BLaER1 (cell line): ENCODE results near the gene CYP4F12.
"Not testable (repeated sequence)": the region's sequence is repeated elsewhere in the genome, so short reads cannot be mapped to it uniquely, and the experiment has no call there.

Source experiments
- H3K27ac ChIP-seq: shearing (Covaris generic); formaldehyde crosslinking; 2 replicates; pipeline ENCODE4 v1.8.1; 2022
- H3K27me3 ChIP-seq: shearing (Covaris generic); formaldehyde crosslinking; 2 replicates; pipeline ENCODE4 v1.8.1; 2022
- H3K36me3 ChIP-seq: shearing (Covaris generic); formaldehyde crosslinking; 2 replicates; pipeline ENCODE4 v1.8.1; 2022
- H3K4me1 ChIP-seq: shearing (Covaris generic); formaldehyde crosslinking; 2 replicates; pipeline ENCODE4 v1.8.1; 2022
- H3K4me2 ChIP-seq: shearing (Covaris generic); formaldehyde crosslinking; 2 replicates; pipeline ENCODE4 v1.8.1; 2022
- H3K4me3 ChIP-seq: shearing (Covaris generic); formaldehyde crosslinking; 2 replicates; pipeline ENCODE4 v1.8.1; 2022
- H3K9ac ChIP-seq: shearing (Covaris generic); formaldehyde crosslinking; 2 replicates; pipeline ENCODE4 v1.8.1; 2022
- H3K9me3 ChIP-seq: shearing (Covaris generic); formaldehyde crosslinking; 2 replicates; pipeline ENCODE4 v1.8.1; 2022
- H4K20me1 ChIP-seq: shearing (Covaris generic); formaldehyde crosslinking; 2 replicates; pipeline ENCODE4 v1.8.1; 2022
- Cebpa-rat ChIP-seq: shearing (Covaris generic); IDR thresholded peaks from 2 replicates; pipeline ENCODE4 v1.8.1; 2022

Gene CYP4F12

GRCh38 chr19:15673176-15673654 lies 328 bp downstream of the CYP4F12 start:
- H3K4me2 ChIP-seq = no peak overlapping the region
- H3K36me3 ChIP-seq = no peaks in the 10 kb centered on the region
- no peak overlapping the region for H3K9ac ChIP-seq
- H4K20me1 ChIP-seq = no peaks in the 10 kb centered on the region
- 0 out of 2 replicates have a peak, but pooled peaks cover 7% of the 10 kb centered on the region for H3K4me1 ChIP-seq
- no peaks in the 10 kb centered on the region for H3K27me3 ChIP-seq
- H3K27ac ChIP-seq = no peak overlapping the region
- H3K4me3 ChIP-seq = no peak overlapping the region
- no peaks in the 10 kb centered on the region for H3K9me3 ChIP-seq
- TF ChIP-seq Cebpa-rat = no peak

DNA sequence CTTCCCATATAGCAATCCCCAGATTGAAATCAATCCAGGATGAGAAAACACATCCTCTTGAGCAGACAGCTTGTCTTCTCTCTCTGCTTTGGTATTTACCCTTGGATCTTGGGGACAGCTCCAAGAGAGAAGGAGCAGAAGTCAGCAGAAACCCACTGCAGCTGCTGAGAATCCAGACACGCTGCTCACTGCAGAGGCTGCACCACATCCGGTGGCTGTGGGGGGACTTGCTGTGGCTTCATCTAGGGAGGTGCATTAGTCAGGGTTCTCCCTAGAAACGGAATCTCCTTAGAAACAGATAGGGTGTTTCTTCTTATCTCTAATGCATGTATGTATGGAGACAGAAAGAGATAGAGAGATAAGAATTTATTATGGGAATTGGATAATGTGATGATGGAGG lies 2.7 kb downstream of the CYP4F12 start:
- 0 out of 2 replicates have a peak, but pooled peaks cover 7% of the 10 kb centered on the region for H3K4me1 ChIP-seq
- no peak overlapping the region for H3K4me2 ChIP-seq
- H3K9ac ChIP-seq = no peak overlapping the region
- no peak for TF ChIP-seq Cebpa-rat
- no peaks in the 10 kb centered on the region for H4K20me1 ChIP-seq
- H3K4me3 ChIP-seq = no peak overlapping the region
- H3K9me3 ChIP-seq = no peaks in the 10 kb centered on the region
- no peak overlapping the region for H3K27ac ChIP-seq
- no peaks in the 10 kb centered on the region for H3K27me3 ChIP-seq
- no peaks in the 10 kb centered on the region for H3K36me3 ChIP-seq

GRCh38 chr19:15679089-15679488 lies 6.2 kb downstream of the CYP4F12 start:
- no peaks in the 10 kb centered on the region for H3K36me3 ChIP-seq
- H3K27me3 ChIP-seq = no peaks in the 10 kb centered on the region

DNA sequence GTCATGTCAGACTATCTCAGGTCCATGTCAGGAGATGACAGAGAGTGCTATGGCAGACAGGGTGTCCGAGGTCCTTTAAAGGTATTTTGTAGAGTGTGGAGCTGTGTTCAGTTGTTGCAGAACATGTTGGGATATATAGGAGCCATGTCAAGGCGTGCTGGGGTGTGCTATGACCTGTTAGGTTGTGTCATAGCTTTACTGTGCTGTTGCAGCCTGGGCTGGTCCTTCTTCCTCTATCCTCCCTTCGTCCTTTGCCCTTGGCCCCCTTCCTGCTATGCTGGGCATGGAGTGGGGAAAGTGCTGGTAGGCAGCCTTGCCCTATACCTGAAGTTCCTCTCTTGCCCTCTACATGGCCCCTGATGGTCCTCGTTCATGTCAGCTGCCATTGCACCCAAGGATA lies 7.0 kb downstream of the CYP4F12 start:
- not testable (repeated sequence) for H3K36me3 ChIP-seq, H4K20me1 ChIP-seq, H3K4me2 ChIP-seq, H3K9ac ChIP-seq, H3K4me1 ChIP-seq, H3K27me3 ChIP-seq, H3K27ac ChIP-seq, H3K9me3 ChIP-seq, H3K4me3 ChIP-seq

More at GRCh38 chr19:15679089-15679488, 6.2 kb downstream of the CYP4F12 start:
- Histone ChIP-seq H3K9ac (no peak overlapping the region), H3K4me2 (no peak overlapping the region), H3K4me3 (no peak overlapping the region), H3K27ac (no peak overlapping the region), H3K4me1 (no peaks in the 10 kb centered on the region), H4K20me1 (no peaks in the 10 kb centered on the region), H3K9me3 (no peaks in the 10 kb centered on the region)
- TF ChIP-seq Cebpa-rat = no peak

DNA sequence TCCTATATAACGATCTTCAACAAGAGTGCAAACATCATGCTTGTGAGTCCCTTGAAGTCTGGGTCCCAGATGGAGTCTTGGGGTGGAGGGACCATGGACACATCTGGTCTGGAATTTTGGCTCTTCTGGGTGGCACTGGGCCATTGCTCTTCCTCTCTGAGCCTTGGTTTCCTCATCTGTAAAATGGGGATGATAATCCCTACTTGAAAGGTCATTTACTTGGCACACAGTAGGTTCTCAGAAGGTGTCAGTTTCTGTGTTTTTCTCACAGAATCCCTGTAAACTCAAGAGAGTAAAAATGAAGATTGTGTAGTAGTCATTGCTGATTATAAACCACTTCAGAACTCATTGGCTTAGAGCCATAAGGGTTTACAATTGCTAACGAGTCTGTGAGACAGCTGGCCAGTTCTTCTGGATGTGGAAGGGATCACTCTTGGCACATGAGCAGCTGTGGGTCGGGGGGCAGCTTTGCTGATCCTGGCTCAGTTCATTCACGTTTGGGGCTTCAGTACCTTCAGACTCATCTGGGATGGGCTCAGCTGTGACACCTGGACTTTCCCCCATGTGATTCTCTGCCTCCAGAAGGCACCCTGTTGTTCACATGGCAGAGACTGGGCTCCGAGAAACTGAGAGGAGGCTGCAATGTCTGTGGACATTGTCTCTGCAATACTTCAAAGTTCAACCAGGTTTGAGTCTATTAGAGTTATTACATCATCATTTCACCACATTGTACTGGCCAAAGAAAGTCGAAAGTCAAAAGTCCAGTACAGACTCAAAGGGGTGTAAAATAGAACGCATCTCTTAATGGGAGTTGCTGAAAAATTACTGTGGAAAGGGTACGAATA lies 7.8 kb downstream of the CYP4F12 start:
- no peaks in the 10 kb centered on the region for H3K9me3 ChIP-seq
- H3K27me3 ChIP-seq = no peaks in the 10 kb centered on the region
- no peak overlapping the region for H3K9ac ChIP-seq
- no peak overlapping the region for H3K4me3 ChIP-seq
- H4K20me1 ChIP-seq = no peaks in the 10 kb centered on the region
- H3K36me3 ChIP-seq = no peaks in the 10 kb centered on the region
- no peaks in the 10 kb centered on the region for H3K4me1 ChIP-seq
- H3K27ac ChIP-seq = no peak overlapping the region
- H3K4me2 ChIP-seq = no peak overlapping the region
- TF ChIP-seq Cebpa-rat = no peak

- H3K36me3 ChIP-seq = no peaks in the 10 kb centered on the region
- no peak overlapping the region for H3K27ac ChIP-seq
- no peak overlapping the region for H3K4me3 ChIP-seq
- no peaks in the 10 kb centered on the region for H3K4me1 ChIP-seq
- H4K20me1 ChIP-seq = no peaks in the 10 kb centered on the region
- no peaks in the 10 kb centered on the region for H3K27me3 ChIP-seq
- no peak overlapping the region for H3K4me2 ChIP-seq
- peaks cover 11% of the 10 kb centered on the region for H3K9me3 ChIP-seq
- H3K9ac ChIP-seq = no peak overlapping the region
- TF ChIP-seq Cebpa-rat = no peak
These were observed 10.5 kb downstream of the CYP4F12 start for GRCh38 chr19:15683411-15683810.

GRCh38 chr19:15684828-15685227 lies 11.9 kb downstream of the CYP4F12 start:
- H3K27me3 ChIP-seq = no peaks in the 10 kb centered on the region
- H3K4me2 ChIP-seq = no peak overlapping the region
- no peak overlapping the region for H3K9ac ChIP-seq
- peaks cover 18% of the 10 kb centered on the region for H3K9me3 ChIP-seq
- no peak overlapping the region for H3K27ac ChIP-seq
- H4K20me1 ChIP-seq = no peaks in the 10 kb centered on the region
- H3K4me3 ChIP-seq = no peak overlapping the region
- H3K4me1 ChIP-seq = no peaks in the 10 kb centered on the region
- TF ChIP-seq Cebpa-rat = no peak
- H3K36me3 ChIP-seq = no peaks in the 10 kb centered on the region

DNA sequence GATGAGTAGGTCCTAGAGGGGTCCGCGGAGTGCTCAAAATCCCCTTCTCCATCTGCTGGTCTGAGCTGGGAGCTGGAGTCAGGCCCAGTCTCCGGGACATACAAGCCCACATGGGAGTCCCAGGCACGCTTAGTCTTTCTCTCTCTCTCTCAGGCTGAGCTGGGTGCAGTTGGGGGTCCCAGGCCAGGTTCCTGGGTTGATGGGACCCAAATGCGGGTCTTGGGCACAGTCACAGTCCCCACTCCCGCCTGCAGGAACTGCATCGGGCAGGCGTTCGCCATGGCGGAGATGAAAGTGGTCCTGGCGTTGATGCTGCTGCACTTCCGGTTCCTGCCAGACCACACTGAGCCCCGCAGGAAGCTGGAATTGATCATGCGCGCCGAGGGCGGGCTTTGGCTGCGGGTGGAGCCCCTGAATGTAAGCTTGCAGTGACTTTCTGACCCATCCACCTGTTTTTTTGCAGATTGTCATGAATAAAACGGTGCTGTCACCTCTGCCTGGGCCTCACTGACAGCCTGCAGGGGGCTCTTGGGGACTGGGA lies 23.8 kb downstream of the CYP4F12 start:
- H3K4me2 ChIP-seq = peak overlapping the region; percentile 73
- H3K36me3 ChIP-seq = no peaks in the 10 kb centered on the region
- H3K4me3 ChIP-seq = peak overlapping the region; percentile 57
- TF ChIP-seq Cebpa-rat = no peak
- H4K20me1 ChIP-seq = no peaks in the 10 kb centered on the region
- peaks cover 25% of the 10 kb centered on the region for H3K9me3 ChIP-seq
- H3K9ac ChIP-seq = no peak overlapping the region
- H3K27me3 ChIP-seq = no peaks in the 10 kb centered on the region
- H3K27ac ChIP-seq = peak overlapping the region; percentile 67
- H3K4me1 ChIP-seq = peaks cover 18% of the 10 kb centered on the region

DNA sequence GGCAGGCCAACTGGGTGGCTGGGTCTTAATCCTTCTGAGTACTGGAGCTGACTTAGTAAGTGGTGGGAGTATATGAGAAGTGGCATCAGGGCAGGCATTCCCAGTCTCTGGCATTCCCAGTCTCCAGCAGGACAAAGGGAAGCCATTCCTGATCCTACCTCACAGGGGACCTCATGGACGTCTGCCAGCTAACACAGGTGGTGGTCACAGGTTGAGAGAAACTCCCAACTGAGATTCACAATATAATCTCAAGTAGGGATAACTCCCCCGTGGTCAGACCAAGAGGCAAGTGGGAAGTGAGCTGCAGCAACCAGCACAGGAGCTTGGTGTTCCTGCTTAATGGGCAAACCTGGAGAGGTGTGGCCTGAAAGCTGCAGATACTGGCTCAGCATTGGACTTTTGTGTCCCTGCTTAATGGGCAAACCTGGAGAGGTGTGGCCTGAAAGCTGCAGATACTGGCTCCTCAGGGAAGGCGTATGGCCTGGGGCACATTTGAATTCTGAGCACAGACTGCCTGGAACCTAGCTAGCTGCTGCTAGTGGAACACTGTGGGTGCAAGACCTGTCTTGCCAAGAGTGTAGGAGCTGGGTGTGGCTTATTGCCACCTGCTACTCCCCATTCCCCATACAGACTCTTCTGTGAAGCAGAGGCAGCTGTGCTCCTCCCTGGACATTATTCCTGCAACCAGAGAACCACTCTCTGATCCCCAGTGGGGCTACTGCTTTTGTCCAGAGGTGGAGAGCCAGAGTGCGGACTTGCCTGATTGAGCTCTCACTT lies 29.1 kb downstream of the CYP4F12 start:
- Histone ChIP-seq H3K9ac (no peak overlapping the region), H3K27ac (no peak overlapping the region), H3K4me2 (peak overlapping the region; percentile 49), H3K36me3 (no peaks in the 10 kb centered on the region), H3K27me3 (no peaks in the 10 kb centered on the region), H3K4me3 (no peak overlapping the region), H3K4me1 (peaks cover 28% of the 10 kb centered on the region), H4K20me1 (no peaks in the 10 kb centered on the region), H3K9me3 (peaks cover 4% of the 10 kb centered on the region; the same call in 1 of the 2 replicates)
- TF ChIP-seq Cebpa-rat = no peak

DNA sequence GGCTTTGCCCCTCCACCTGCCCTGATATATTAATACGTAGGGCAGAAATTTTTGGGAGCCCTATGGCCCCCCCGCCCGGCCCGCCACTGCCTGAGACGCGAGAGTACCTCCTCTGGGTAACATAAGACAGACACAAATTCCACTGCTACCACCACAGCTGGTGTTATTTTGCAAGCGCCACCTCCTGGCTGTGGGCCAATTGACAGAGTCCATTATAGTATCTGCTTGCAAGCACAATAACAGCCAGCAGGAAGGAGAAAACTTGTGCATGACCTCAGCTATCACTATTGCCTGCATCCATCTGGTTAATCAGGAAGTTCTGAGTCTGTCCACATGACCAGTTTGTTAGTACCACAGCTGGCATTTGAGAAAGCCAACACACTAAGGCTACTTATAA lies 29.6 kb downstream of the CYP4F12 start:
- Histone ChIP-seq H3K36me3 (no peaks in the 10 kb centered on the region), H3K4me1 (peaks cover 22% of the 10 kb centered on the region), H3K27me3 (no peaks in the 10 kb centered on the region), H4K20me1 (no peaks in the 10 kb centered on the region), H3K4me3 (no peak overlapping the region), H3K27ac (no peak overlapping the region), H3K9ac (no peak overlapping the region), H3K4me2 (peak overlapping the region; percentile 49), H3K9me3 (no peaks in the 10 kb centered on the region)
- TF ChIP-seq Cebpa-rat = no peak
